D341Med (cell line): ENCODE data around the gene CNTN3.

Source experiments
- DNase-seq: peaks from one replicate; pipeline ENCODE4 v3.0.0; 2012; ENCODE audit warnings: low spot score

Gene CNTN3

GRCh38 chr3:74607803-74608202 is 6.7 kb downstream of the CNTN3 start:
- no peak for DNase-seq

DNA sequence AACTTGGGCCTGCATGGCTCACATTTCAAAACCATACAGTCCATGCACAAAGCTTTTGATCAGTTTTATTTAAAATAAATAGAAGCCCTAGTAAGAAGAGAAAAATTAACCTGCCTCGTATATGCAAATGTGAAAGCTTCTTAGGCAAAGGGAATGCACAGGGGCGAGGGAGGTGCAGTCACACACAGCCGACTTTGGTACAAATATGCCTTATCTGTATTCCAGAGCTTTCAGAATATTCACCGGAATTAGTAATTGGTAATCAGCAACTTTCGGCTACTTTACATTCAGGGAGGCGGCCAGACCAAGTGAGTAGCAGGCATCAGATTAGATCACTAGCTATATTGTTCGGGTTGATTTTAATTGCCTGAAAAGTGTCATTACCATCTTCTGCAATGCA is 7.5 kb downstream of the CNTN3 start:
- DNase-seq, result no peak

DNA sequence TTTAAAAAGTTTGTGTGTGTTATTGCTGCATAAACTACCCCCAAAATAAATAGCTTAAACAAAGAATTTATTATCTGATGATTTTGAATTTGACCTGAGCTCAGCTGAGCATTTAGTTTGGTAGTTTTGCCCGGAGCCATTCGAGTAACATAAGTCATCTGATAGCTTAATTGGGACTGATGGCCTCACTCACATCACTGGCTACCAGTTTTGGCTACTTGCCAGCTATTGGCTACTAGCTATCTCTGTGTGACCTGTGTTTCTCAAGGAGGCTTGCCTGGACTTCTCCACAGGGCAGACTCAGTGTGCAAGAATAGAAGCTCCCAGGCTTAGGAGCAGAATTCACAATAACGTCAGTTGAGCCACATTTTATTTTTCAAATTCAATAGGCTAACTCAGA is 9.0 kb downstream of the CNTN3 start:
- DNase-seq, result no peak

- no peak for DNase-seq
These were observed 11.2 kb downstream of the CNTN3 start for GRCh38 chr3:74603292-74603691.

GRCh38 chr3:74602471-74602870 is 12.0 kb downstream of the CNTN3 start:
- no peak for DNase-seq

DNA sequence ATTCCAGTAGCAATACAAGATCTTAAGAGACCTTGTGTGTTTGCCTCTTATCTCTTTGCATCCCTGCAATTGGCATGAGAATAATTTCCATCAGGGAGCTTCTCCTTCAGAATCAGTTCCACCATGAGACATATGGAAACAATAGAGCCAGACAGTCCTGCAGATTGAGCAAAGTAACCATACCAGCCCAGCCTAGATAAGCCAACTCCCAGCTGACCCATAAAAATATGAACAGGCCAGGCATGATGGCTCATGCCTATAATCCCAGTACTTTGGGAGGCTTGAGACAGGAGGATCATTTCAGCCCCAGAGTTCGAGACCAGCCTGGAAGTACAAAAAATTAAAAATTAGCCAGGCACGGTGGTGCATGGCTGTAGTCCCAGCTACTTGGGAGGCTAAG is 12.7 kb downstream of the CNTN3 start:
- no peak for DNase-seq

GRCh38 chr3:74599564-74599963 is 14.9 kb downstream of the CNTN3 start:
- no peak for DNase-seq

- no peak for DNase-seq
These were observed 21.3 kb downstream of the CNTN3 start for GRCh38 chr3:74593152-74593551.

GRCh38 chr3:74592359-74592758 is 22.1 kb downstream of the CNTN3 start:
- no peak for DNase-seq

- no peak for DNase-seq
These were observed 22.5 kb downstream of the CNTN3 start for GRCh38 chr3:74591946-74592345.

- no peak for DNase-seq
These were observed 23.1 kb downstream of the CNTN3 start for GRCh38 chr3:74591342-74591741.

GRCh38 chr3:74590620-74591262 is 23.7 kb downstream of the CNTN3 start:
- DNase-seq, result no peak

GRCh38 chr3:74584782-74585181 is 29.7 kb downstream of the CNTN3 start:
- DNase-seq, result no peak

DNA sequence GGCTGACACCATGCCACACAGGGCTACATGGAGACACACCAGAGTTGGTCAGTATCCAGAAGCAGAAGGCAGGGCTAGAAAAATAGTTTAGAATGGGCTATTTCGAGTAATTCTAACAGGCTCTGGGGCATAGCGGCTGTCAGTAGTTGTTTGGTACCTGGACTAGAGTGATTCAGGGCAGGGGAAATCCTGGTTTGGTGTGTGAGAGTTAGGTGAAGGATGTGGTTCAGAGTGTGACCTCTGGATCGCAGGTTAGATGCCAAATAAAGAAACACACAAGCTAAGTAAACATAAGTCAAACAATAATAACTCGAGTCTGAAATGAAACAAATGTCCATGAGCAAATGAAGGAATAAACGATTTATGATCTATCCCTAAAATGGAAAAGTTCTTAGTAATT is 31.5 kb downstream of the CNTN3 start:
- DNase-seq, result no peak

DNA sequence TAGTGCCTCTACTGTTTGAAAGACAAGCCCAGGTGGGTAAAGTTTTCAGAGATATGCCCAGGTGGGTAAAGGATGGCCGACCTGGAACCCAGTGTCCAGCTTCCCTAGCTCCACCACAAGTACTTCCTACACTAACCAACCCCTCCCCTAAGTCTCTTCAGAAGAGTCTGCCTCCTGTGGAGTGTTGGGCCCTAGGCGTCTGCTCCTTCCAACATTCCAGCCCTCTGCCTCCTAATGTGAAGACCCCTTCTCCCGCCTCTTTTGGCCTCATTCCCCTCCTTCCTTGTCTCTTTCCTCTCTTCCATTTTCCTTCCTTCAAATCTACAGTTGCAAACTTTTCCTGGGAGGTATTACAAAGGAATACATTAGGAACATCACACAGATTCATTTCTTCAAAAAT is 38.6 kb downstream of the CNTN3 start:
- no peak for DNase-seq

DNA sequence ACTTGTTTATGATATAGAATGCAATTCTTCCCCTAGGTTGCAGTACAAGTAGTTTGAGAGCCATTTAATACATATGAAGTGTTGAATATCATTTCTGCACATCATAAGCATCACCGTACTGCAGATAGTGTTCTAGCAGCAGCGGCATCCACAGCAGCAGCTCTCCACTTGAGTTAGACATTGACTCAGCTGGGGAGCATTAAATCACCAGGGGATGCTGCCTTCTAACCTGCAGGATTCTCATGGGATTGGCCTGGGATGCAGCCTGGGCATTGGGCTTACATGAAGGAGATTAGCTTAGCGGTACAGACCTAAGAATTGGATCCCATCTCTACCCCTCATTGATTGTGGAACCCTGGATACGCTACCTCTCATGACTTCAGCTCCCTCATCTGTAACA is 43.3 kb downstream of the CNTN3 start:
- DNase-seq, result no peak
